Glutamatergic neuron (in vitro differentiated cells): ENCODE data around the gene ACOX2. TPM values are rescaled to one million over a fixed set of nuclear protein-coding genes. Genes with fewer than 3 reads are reported as not detected.

Source experiments
- DNase-seq: peaks from one replicate; pipeline ENCODE4 v3.0.0; 2022
- H3K27ac Mint-ChIP-seq: one replicate; pipeline ENCODE4 v1.8.0; 2020; ENCODE audit warnings: mild to moderate bottlenecking, mixed read lengths, inconsistent platforms; ENCODE audit not compliant: unreplicated experiment
- H3K27me3 Mint-ChIP-seq: one replicate; pipeline ENCODE4 v1.8.0; 2020; ENCODE audit warnings: mild to moderate bottlenecking, moderate library complexity, mixed read lengths, inconsistent platforms; ENCODE audit not compliant: unreplicated experiment
- H3K36me3 Mint-ChIP-seq: one replicate; pipeline ENCODE4 v1.8.0; 2020; ENCODE audit warnings: mild to moderate bottlenecking, mixed read lengths, inconsistent platforms; ENCODE audit not compliant: unreplicated experiment
- H3K4me1 Mint-ChIP-seq: one replicate; pipeline ENCODE4 v1.8.0; 2020; ENCODE audit warnings: mild to moderate bottlenecking, low read depth, mixed read lengths, inconsistent platforms; ENCODE audit not compliant: unreplicated experiment
- H3K4me3 Mint-ChIP-seq: one replicate; pipeline ENCODE4 v1.8.0; 2020; ENCODE audit warnings: mild to moderate bottlenecking, mixed read lengths, inconsistent platforms; ENCODE audit not compliant: unreplicated experiment
- H3K9me3 Mint-ChIP-seq: one replicate; pipeline ENCODE4 v1.8.0; 2020; ENCODE audit warnings: mild to moderate bottlenecking, moderate library complexity, mixed read lengths, inconsistent platforms; ENCODE audit not compliant: unreplicated experiment
- CTCF ChIP-seq: fragments of 200-600 bp; sonication (generic); IDR thresholded peaks from one replicate; pipeline ENCODE4 v1.5.0; 2021; ENCODE audit not compliant: partially characterized antibody, unreplicated experiment
- total RNA-seq: library from RNA; stranded (reverse); fragmentation: NEBNext Ultra II Directional; extraction: Animal tissue kit (Norgen Biotek cat#: 25700); gene quantifications from one replicate; pipeline ENCODE4 v1.2.1, GENCODE V29; 2021; ENCODE audit not compliant: unreplicated experiment

The ACOX2 gene
- total RNA-seq, 1 donor from 2014 or later: 0.59 TPM

GRCh38 chr3:58514405-58514804, 22.6 kb downstream of the ACOX2 start:
- no peak for DNase-seq
- Mint-ChIP-seq H3K4me1 (peaks cover 14% of the 10 kb centered on the region), H3K36me3 (no peaks in the 10 kb centered on the region), H3K27ac (no peak overlapping the region), H3K4me3 (no peak overlapping the region), H3K27me3 (peaks cover 5% of the 10 kb centered on the region), H3K9me3 (peaks cover 7% of the 10 kb centered on the region)
- TF ChIP-seq CTCF: no peak

GRCh38 chr3:58508437-58508836, 28.6 kb downstream of the ACOX2 start:
- Mint-ChIP-seq H3K4me1 (no peaks in the 10 kb centered on the region), H3K36me3 (no peaks in the 10 kb centered on the region), H3K27me3 (peaks cover 2% of the 10 kb centered on the region), H3K9me3 (no peaks in the 10 kb centered on the region), H3K27ac (no peak overlapping the region), H3K4me3 (no peak overlapping the region)
- no peak for DNase-seq
- TF ChIP-seq CTCF: no peak

GRCh38 chr3:58507356-58508078, 29.5 kb downstream of the ACOX2 start:
- no peak overlapping the region for H3K4me3 Mint-ChIP-seq
- peaks cover under 1% of the 10 kb centered on the region for H3K4me1 Mint-ChIP-seq

GRCh38 chr3:58502872-58503271, 34.1 kb downstream of the ACOX2 start:
- no peak for DNase-seq
- Mint-ChIP-seq H3K36me3 (no peaks in the 10 kb centered on the region), H3K9me3 (no peaks in the 10 kb centered on the region), H3K4me1 (peaks cover 9% of the 10 kb centered on the region), H3K27ac (no peak overlapping the region), H3K4me3 (no peak overlapping the region), H3K27me3 (peaks cover 2% of the 10 kb centered on the region)
- TF ChIP-seq CTCF: no peak

More at GRCh38 chr3:58507356-58508078, 29.5 kb downstream of the ACOX2 start:
- H3K27me3 Mint-ChIP-seq: peaks cover 2% of the 10 kb centered on the region
- TF ChIP-seq CTCF: no peak
- no peak for DNase-seq
- no peak overlapping the region for H3K27ac Mint-ChIP-seq
- no peaks in the 10 kb centered on the region for H3K36me3 Mint-ChIP-seq
- no peaks in the 10 kb centered on the region for H3K9me3 Mint-ChIP-seq

GRCh38 chr3:58497097-58497496, 39.9 kb downstream of the ACOX2 start:
- Mint-ChIP-seq H3K27me3 (peaks cover 2% of the 10 kb centered on the region), H3K27ac (peak overlapping the region; percentile 52), H3K36me3 (no peaks in the 10 kb centered on the region), H3K4me1 (peaks cover 48% of the 10 kb centered on the region), H3K9me3 (peaks cover 3% of the 10 kb centered on the region), H3K4me3 (peak overlapping the region; percentile 23)
- TF ChIP-seq CTCF: no peak
- no peak for DNase-seq
